ENCODE results near the gene HPCAL1.

DNA sequence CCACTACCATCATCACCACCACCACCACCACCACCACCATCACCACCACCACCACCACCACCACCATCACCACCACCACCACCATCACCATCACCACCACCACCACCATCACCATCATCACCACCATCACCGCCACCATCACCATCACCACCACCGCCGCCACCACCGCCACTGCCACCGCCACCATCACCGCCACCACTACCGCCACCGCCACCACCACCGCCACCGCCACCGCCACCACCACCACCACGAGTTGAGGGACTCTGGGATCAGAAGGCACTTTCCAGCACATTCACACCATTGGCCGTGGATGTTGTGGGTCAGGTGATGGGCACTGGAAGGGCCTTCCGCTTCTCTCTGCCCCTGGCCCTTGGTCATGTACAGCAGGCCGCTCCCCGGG lies 96.7 kb downstream of the HPCAL1 start:
- TF ChIP-seq, protein P1, sequence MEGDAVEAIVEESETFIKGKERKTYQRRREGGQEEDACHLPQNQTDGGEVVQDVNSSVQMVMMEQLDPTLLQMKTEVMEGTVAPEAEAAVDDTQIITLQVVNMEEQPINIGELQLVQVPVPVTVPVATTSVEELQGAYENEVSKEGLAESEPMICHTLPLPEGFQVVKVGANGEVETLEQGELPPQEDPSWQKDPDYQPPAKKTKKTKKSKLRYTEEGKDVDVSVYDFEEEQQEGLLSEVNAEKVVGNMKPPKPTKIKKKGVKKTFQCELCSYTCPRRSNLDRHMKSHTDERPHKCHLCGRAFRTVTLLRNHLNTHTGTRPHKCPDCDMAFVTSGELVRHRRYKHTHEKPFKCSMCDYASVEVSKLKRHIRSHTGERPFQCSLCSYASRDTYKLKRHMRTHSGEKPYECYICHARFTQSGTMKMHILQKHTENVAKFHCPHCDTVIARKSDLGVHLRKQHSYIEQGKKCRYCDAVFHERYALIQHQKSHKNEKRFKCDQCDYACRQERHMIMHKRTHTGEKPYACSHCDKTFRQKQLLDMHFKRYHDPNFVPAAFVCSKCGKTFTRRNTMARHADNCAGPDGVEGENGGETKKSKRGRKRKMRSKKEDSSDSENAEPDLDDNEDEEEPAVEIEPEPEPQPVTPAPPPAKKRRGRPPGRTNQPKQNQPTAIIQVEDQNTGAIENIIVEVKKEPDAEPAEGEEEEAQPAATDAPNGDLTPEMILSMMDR (conservative IDR thresholded peaks at IDR 0.05; ENCODE audit: low read depth, low read length), result no peak
- no peak for TF ChIP-seq EZH2phosphoT487 (IDR thresholded peaks at IDR 0.05; ENCODE audit: borderline replicate concordance, low read length)
